Tibial nerve (tissue), 3 donors: Measurements from ENCODE around the gene GRM1.

ENCODE experiments used
- CTCF ChIP-seq, 5 experiments: fragments of 200-600 bp in 3 of 5; fragments of 450-650 bp in 2 of 5; sonication (generic) in 3 of 5; IDR thresholded peaks; one replicate each; pipeline ENCODE4 v1.5.1; 2016 to 2019; ENCODE audit warnings: antibody characterized with exemption in 5 of 5, mild to moderate bottlenecking in 3 of 5, moderate library complexity in 2 of 5
- POLR2A ChIP-seq, 2 donors: fragments of 450-650 bp; IDR thresholded peaks; one replicate each; pipeline ENCODE4 v1.6.1; 2017; ENCODE audit warnings: antibody characterized with exemption in 2 of 2, mild to moderate bottlenecking in 2 of 2, moderate library complexity in 2 of 2

DNA sequence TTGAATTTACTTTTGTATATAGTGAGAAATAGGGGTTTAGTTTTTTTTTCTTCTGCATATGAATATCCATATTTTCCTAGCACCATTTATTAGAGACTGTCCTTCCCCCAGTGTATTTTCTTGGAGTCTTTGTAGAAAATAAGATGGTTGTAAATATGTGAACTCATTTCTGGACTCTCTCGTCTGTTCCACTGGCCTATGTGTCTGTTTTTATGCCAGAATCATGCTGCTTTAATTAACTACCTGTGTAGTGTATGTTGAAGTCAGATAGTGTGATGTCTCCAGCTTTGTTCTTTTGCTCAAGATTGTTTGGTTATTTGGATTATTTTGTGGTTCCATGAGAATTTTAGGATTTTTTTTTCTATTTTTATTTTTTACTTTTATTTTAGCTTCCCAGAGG is 338.2 kb downstream of the GRM1 start:
- TF ChIP-seq POLR2A (IDR thresholded peaks at IDR 0.05) (no peak), CTCF (IDR thresholded peaks at IDR 0.05) (no peak)
